GM23248 (cell line): ENCODE data around the gene BIRC5. TPM values are rescaled to one million over a fixed set of nuclear protein-coding genes. Genes with fewer than 3 reads are reported as not detected.
A peak's percentile ranks its signal among the peaks of the same experiment; 100 is the strongest.

ENCODE experiments used
- DNase-seq: peaks from one replicate; pipeline ENCODE4 v3.0.0-alpha.2; 2015
- H2AFZ ChIP-seq: fragments of 200-600 bp; sonication (generic); 2 replicates; pipeline ENCODE4 v1.6.1; 2016; ENCODE audit warnings: antibody characterized with exemption
- H3F3A ChIP-seq: fragments of 200-600 bp; sonication (generic); 2 replicates; pipeline ENCODE4 v1.6.1; 2016; ENCODE audit warnings: mild to moderate bottlenecking, antibody characterized with exemption, mixed run types; ENCODE audit not compliant: insufficient read depth
- H3K27ac ChIP-seq: fragments of 200-600 bp; sonication (generic); 2 replicates; pipeline ENCODE4 v1.5.1; 2016; ENCODE audit warnings: mild to moderate bottlenecking
- H3K27me3 ChIP-seq: fragments of 200-600 bp; sonication (generic); replicated peaks from 2 replicates; pipeline ENCODE4 v1.6.1; 2016; ENCODE audit warnings: mild to moderate bottlenecking; ENCODE audit not compliant: insufficient read depth
- H3K36me3 ChIP-seq: fragments of 200-600 bp; sonication (generic); 2 replicates; pipeline ENCODE4 v1.6.1; 2016; ENCODE audit warnings: low read depth, mild to moderate bottlenecking
- H3K4me1 ChIP-seq: fragments of 200-600 bp; sonication (generic); 2 replicates; pipeline ENCODE4 v1.6.1; 2016; ENCODE audit warnings: mild to moderate bottlenecking; ENCODE audit not compliant: insufficient read depth
- H3K4me2 ChIP-seq: fragments of 200-600 bp; sonication (generic); one replicate; pipeline ENCODE4 v1.6.1; 2016; ENCODE audit warnings: mild to moderate bottlenecking; ENCODE audit not compliant: unreplicated experiment
- H3K4me3 ChIP-seq: fragments of 200-600 bp; sonication (generic); 2 replicates; pipeline ENCODE4 v1.5.1; 2016; ENCODE audit warnings: mild to moderate bottlenecking
- H3K79me2 ChIP-seq: fragments of 200-600 bp; sonication (generic); 2 replicates; pipeline ENCODE4 v1.6.1; 2016; ENCODE audit warnings: mild to moderate bottlenecking; ENCODE audit not compliant: insufficient read depth
- H3K9ac ChIP-seq: fragments of 200-600 bp; sonication (generic); 2 replicates; pipeline ENCODE4 v1.6.1; 2016; ENCODE audit warnings: mild to moderate bottlenecking
- H3K9me2 ChIP-seq: fragments of 200-600 bp; sonication (generic); 2 replicates; pipeline ENCODE4 v1.6.1; 2016; ENCODE audit warnings: mixed run types, mild to moderate bottlenecking, moderate library complexity; ENCODE audit not compliant: insufficient read depth
- H3K9me3 ChIP-seq: fragments of 200-600 bp; sonication (generic); one replicate; pipeline ENCODE4 v1.6.1; 2017; ENCODE audit warnings: low read depth
- H4K20me1 ChIP-seq: fragments of 200-600 bp; sonication (generic); 2 replicates; pipeline ENCODE4 v1.6.0; 2016; ENCODE audit not compliant: insufficient read depth
- EZH2 ChIP-seq: fragments of 200-600 bp; sonication (generic); IDR thresholded peaks from 2 replicates; pipeline ENCODE4 v1.6.1; 2018; ENCODE audit warnings: antibody characterized with exemption, mild to moderate bottlenecking; ENCODE audit not compliant: insufficient read depth, poor library complexity, severe bottlenecking
- EZH2phosphoT487 ChIP-seq: fragments of 200-600 bp; sonication (generic); IDR thresholded peaks from 2 replicates; pipeline ENCODE4 v1.6.1; 2018; ENCODE audit warnings: antibody characterized with exemption, moderate library complexity, mild to moderate bottlenecking, low read depth; ENCODE audit not compliant: insufficient read depth
- WGBS, 2 experiments: methylation state at CpG; one replicate each; pipeline ENCODE4 v1.1.6; 2015 to 2017; ENCODE audit warnings: low lambda C conversion rate in 2 of 2, low coverage in 1 of 2; ENCODE audit errors: missing lambda C conversion rate in 2 of 2; 5-methylcytosine and 5-hydroxymethylcytosine counted together
- in situ Hi-C: fragments of 300-500 bp; cut with MboI; formaldehyde crosslinking; loops from 2 replicates; pipeline ENCODE4 v1.15.0; 2020
- polyA plus RNA-seq: library from polyadenylated mRNA; unstranded; fragments of >200 nt; fragmentation: Nextera tagmentation; extraction: Ambion mirVana; gene quantifications from 2 replicates; pipeline ENCODE4 v1.2.1, GENCODE V29; 2016
- total RNA-seq: library from RNA; depleted of rRNA; stranded (reverse); fragments of >200 nt; shearing (Covaris generic); gene quantifications from 2 replicates; pipeline ENCODE4 v1.2.3, GENCODE V29; 2014

BIRC5 gene
- total and polyA plus RNA-seq, 2 experiments from 2014 or later = 30.9 to 42.3 TPM

DNA sequence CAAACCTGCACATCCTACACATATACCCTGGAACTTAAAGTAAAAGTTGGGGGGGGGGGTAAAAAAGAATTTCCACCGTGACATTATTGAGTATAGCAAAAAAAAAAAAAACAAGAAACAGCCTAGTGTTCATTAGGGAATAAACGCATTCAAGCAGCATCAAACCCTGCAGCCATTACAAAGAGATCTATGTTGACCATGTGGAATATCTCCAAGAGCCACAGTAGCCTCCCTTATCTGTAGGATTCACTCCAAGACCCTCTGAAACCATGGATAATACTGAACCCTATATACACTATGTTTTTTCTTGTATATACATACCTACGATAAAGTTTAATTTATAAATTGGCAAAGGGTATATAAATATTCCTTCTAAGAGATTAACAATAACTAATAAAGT, 5.6 kb upstream of the BIRC5 start:
- no peak overlapping the region for H3K27ac ChIP-seq
- no peak overlapping the region for H3K9ac ChIP-seq
- TF ChIP-seq EZH2 (no peak), EZH2phosphoT487 (no peak)
- no peaks in the 10 kb centered on the region for H3K4me1 ChIP-seq
- H2AFZ ChIP-seq = no peak overlapping the region
- in situ Hi-C loops = no loop called here
- H3K4me2 ChIP-seq = no peak overlapping the region
- no peaks in the 10 kb centered on the region for H3F3A ChIP-seq
- H3K27me3 ChIP-seq = no peaks in the 10 kb centered on the region
- H3K9me3 ChIP-seq = no peaks in the 10 kb centered on the region
- 69 to 71% methylated on average over 3 of the region's 3 CpGs for WGBS, 2 experiments
- no peaks in the 10 kb centered on the region for H3K79me2 ChIP-seq
- no peaks in the 10 kb centered on the region for H3K36me3 ChIP-seq
- no peak overlapping the region for H3K4me3 ChIP-seq
- no peaks in the 10 kb centered on the region for H4K20me1 ChIP-seq
- no peaks in the 10 kb centered on the region for H3K9me2 ChIP-seq
- no peak for DNase-seq

DNA sequence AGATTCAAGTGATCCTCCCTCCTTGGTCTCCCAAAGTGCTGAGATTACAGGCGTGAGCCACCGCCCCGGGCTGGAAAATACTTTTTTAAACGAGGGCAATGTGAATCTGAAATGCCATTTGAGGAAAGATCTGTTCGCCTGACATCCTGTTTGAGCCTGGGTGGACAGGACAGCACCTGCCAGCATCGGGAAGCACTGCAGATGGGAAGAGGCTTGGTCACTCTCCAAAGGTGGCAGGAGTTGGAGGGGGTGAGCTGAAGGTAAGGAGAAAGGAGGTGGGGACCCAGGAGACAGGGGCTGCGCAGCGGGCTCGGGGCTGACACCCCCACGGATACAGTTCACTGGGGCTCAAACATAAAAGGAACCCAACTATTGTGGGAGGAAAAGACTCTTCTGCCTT, 3.9 kb upstream of the BIRC5 start:
- Histone ChIP-seq H4K20me1 (no peaks in the 10 kb centered on the region), H3K4me1 (no peaks in the 10 kb centered on the region), H3K9me3 (no peaks in the 10 kb centered on the region), H3K27me3 (no peaks in the 10 kb centered on the region), H3K27ac (no peak overlapping the region), H3K9me2 (no peaks in the 10 kb centered on the region), H3K4me3 (no peak overlapping the region), H3K4me2 (no peak overlapping the region), H2AFZ (no peak overlapping the region), H3K79me2 (peaks cover 10% of the 10 kb centered on the region), H3K9ac (no peak overlapping the region), H3F3A (no peaks in the 10 kb centered on the region), H3K36me3 (no peaks in the 10 kb centered on the region)
- in situ Hi-C loops = no loop called here
- 85 to 87% methylated on average over 10 of the region's 10 CpGs for WGBS, 2 experiments
- no peak for DNase-seq
- TF ChIP-seq EZH2 = no peak
- TF ChIP-seq EZH2phosphoT487 = no peak

DNA sequence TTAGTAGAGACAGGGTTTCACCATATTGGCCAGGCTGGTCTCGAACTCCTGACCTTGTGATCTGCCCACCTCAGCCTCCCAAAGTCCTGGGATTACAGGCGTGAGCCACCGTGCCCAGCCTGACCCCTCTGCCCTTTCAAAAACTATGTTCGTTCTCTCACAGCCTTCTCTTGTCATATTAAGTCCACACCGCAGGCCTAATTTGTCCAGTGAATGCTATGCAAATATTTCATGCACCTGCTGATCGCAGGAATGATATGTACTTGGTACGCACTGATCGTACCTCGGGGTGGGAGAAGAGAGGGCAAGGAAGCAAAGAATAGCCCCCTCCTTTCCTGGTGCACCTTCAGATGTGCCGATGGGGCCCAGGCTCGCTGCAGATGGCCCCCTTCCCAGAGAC, 3.0 kb upstream of the BIRC5 start:
- Histone ChIP-seq H3K36me3 (no peaks in the 10 kb centered on the region), H3K9ac (no peak overlapping the region), H3K79me2 (peaks cover 20% of the 10 kb centered on the region), H3F3A (no peaks in the 10 kb centered on the region), H3K4me2 (no peak overlapping the region), H3K27ac (no peak overlapping the region), H3K9me3 (no peaks in the 10 kb centered on the region), H4K20me1 (no peaks in the 10 kb centered on the region), H3K4me3 (no peak overlapping the region), H2AFZ (no peak overlapping the region), H3K4me1 (no peaks in the 10 kb centered on the region), H3K27me3 (no peaks in the 10 kb centered on the region), H3K9me2 (no peaks in the 10 kb centered on the region)
- in situ Hi-C loops = no loop called here
- no peak for DNase-seq
- 73 to 83% methylated on average over 11 of the region's 11 CpGs for WGBS, 2 experiments
- TF ChIP-seq EZH2phosphoT487 (no peak), EZH2 (no peak)

DNA sequence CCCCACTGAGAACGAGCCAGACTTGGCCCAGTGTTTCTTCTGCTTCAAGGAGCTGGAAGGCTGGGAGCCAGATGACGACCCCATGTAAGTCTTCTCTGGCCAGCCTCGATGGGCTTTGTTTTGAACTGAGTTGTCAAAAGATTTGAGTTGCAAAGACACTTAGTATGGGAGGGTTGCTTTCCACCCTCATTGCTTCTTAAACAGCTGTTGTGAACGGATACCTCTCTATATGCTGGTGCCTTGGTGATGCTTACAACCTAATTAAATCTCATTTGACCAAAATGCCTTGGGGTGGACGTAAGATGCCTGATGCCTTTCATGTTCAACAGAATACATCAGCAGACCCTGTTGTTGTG, 631 bp downstream of the BIRC5 start:
- H3K79me2 ChIP-seq = peaks cover 39% of the 10 kb centered on the region
- no peaks in the 10 kb centered on the region for H3F3A ChIP-seq
- no peaks in the 10 kb centered on the region for H4K20me1 ChIP-seq
- H3K4me1 ChIP-seq = no peaks in the 10 kb centered on the region
- in situ Hi-C loops = no loop called here
- peak overlapping the region; percentile 95 for H2AFZ ChIP-seq
- H3K27ac ChIP-seq = peak overlapping the region; percentile 9; the same call in 1 of the 2 replicates
- no peaks in the 10 kb centered on the region for H3K36me3 ChIP-seq
- no peaks in the 10 kb centered on the region for H3K9me3 ChIP-seq
- no peaks in the 10 kb centered on the region for H3K9me2 ChIP-seq
- H3K4me2 ChIP-seq = peak overlapping the region; percentile 88
- H3K9ac ChIP-seq = peak overlapping the region; percentile 83
- DNase-seq = no peak
- no peaks in the 10 kb centered on the region for H3K27me3 ChIP-seq
- no peak for TF ChIP-seq EZH2phosphoT487
- TF ChIP-seq EZH2 = no peak
- WGBS, 2 experiments = 1 to 2% methylated on average over 5 of the region's 5 CpGs
- peak overlapping the region; percentile 83 for H3K4me3 ChIP-seq
